Activated T-cell treated with anti-CD3 and anti-CD28 coated beads, Interleukin-2, amount 50 U/mL, for 4 hours (primary cell): ENCODE results near the gene SCAF8. TPM values are rescaled to one million over a fixed set of nuclear protein-coding genes. Genes with fewer than 3 reads are reported as not detected.

Experiments
- ATAC-seq, 2 donors: fragments of 200-7000 bp; cut with Tn5 transposase; one replicate each; pipeline ENCODE4 v1.10.0; 2021
- DNase-seq: peaks from one replicate; pipeline ENCODE4 v3.0.0-alpha.2; 2020
- H3K27me3 Mint-ChIP-seq: one replicate; pipeline ENCODE4 v1.8.0; 2021; ENCODE audit warnings: low read depth, mixed read lengths
- H3K36me3 Mint-ChIP-seq: one replicate; pipeline ENCODE4 v1.8.0; 2022; ENCODE audit warnings: mixed read lengths; ENCODE audit not compliant: insufficient read depth
- H3K4me1 Mint-ChIP-seq: one replicate; pipeline ENCODE4 v1.8.0; 2021; ENCODE audit warnings: low read depth, mixed read lengths
- H3K4me3 Mint-ChIP-seq: one replicate; pipeline ENCODE4 v1.8.0; 2021; ENCODE audit warnings: mild to moderate bottlenecking, moderate library complexity, mixed read lengths
- H3K9me3 Mint-ChIP-seq: one replicate; pipeline ENCODE4 v1.8.0; 2021; ENCODE audit warnings: mixed read lengths
- total RNA-seq, 3 donors: library from RNA; stranded (reverse); gene quantifications; one replicate each; pipeline ENCODE4 v1.2.1, GENCODE V29; 2021

Gene SCAF8
- total RNA-seq, 3 donors from 2014 or later = 39.1 to 43.4 (median 43.1) TPM

GRCh38 chr6:154821099-154821498 lies 87.9 kb downstream of the SCAF8 start:
- DNase-seq = no peak
- ATAC-seq = no peak
- peaks cover 10% of the 10 kb centered on the region for H3K4me1 Mint-ChIP-seq
- no peaks in the 10 kb centered on the region for H3K27me3 Mint-ChIP-seq
- no peak overlapping the region for H3K4me3 Mint-ChIP-seq
- no peaks in the 10 kb centered on the region for H3K9me3 Mint-ChIP-seq
- H3K36me3 Mint-ChIP-seq = peaks cover 56% of the 10 kb centered on the region

GRCh38 chr6:154821638-154822037 lies 88.4 kb downstream of the SCAF8 start:
- Mint-ChIP-seq H3K36me3 (peaks cover 51% of the 10 kb centered on the region), H3K27me3 (no peaks in the 10 kb centered on the region), H3K4me3 (no peak overlapping the region), H3K9me3 (no peaks in the 10 kb centered on the region), H3K4me1 (peaks cover 10% of the 10 kb centered on the region)
- DNase-seq (no peak), ATAC-seq (no peak)

GRCh38 chr6:154822947-154823558 lies 89.8 kb downstream of the SCAF8 start:
- H3K9me3 Mint-ChIP-seq = no peaks in the 10 kb centered on the region
- peaks cover 11% of the 10 kb centered on the region for H3K4me1 Mint-ChIP-seq
- no peak for ATAC-seq
- DNase-seq = no peak
- H3K36me3 Mint-ChIP-seq = peaks cover 49% of the 10 kb centered on the region
- H3K4me3 Mint-ChIP-seq = no peak overlapping the region
- H3K27me3 Mint-ChIP-seq = no peaks in the 10 kb centered on the region

DNA sequence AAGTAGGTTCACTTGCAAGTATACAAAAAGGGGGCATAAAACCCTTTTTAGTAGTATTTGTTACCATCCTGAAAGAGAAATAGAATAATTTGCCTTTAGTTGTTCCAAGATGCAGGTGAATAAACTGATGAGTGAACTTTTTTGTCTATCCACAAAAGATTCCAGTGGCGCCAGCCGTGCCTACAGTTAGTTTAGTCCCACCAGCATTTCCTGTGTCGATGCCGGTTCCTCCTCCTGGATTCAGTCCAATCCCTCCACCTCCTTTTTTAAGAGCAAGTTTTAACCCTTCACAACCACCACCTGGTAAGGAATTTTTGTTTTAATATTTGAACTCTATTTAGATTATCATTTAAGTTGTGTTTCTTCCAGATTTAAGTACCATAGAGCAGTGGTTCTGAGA lies 90.9 kb downstream of the SCAF8 start:
- ATAC-seq (no peak), DNase-seq (no peak)
- Mint-ChIP-seq H3K27me3 (no peaks in the 10 kb centered on the region), H3K36me3 (peaks cover 44% of the 10 kb centered on the region), H3K4me3 (no peak overlapping the region), H3K4me1 (peaks cover 11% of the 10 kb centered on the region), H3K9me3 (no peaks in the 10 kb centered on the region)

DNA sequence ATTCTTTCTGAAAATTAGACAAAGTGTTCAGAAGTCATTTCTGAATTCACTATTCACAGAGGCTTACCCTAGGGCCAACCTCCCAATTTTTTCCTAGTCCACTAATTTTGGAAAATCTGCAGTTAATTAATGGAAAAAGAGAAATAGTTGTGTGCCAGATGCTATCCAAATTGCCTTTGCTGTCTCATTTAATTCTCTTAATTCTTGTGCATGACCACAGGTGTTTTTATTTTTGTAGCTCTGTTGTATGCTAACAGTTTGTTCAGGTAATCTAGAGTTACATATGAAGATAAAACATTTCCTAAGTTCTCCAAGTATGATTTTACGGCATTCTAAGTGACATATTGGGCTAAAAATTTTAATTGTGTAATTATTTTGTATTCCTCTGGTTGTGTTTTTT lies 96.8 kb downstream of the SCAF8 start:
- Mint-ChIP-seq H3K36me3 (peaks cover 34% of the 10 kb centered on the region), H3K4me3 (no peak overlapping the region), H3K27me3 (no peaks in the 10 kb centered on the region), H3K4me1 (peaks cover 21% of the 10 kb centered on the region), H3K9me3 (no peaks in the 10 kb centered on the region)
- ATAC-seq = no peak
- no peak for DNase-seq

DNA sequence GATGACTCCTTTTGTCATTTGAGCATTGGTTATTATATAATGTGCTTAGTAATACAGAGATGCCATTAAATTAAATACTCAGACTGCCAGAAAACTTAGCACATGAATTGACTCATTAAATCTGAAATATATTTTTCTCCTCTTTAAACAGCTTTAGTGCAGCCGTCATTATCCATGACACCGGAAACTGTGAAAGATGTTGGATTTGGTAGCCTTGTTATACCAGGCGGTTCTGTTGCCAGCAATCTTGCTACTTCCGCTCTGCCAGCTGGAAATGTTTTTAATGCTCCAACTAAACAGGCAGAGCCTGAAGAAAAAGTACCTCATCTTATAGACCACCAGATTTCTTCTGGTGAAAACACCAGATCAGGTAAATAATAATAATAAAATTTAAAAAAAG lies 97.6 kb downstream of the SCAF8 start:
- Mint-ChIP-seq H3K27me3 (no peaks in the 10 kb centered on the region), H3K4me3 (no peak overlapping the region), H3K4me1 (peaks cover 25% of the 10 kb centered on the region), H3K36me3 (peaks cover 34% of the 10 kb centered on the region), H3K9me3 (no peaks in the 10 kb centered on the region)
- DNase-seq (no peak), ATAC-seq (no peak)

DNA sequence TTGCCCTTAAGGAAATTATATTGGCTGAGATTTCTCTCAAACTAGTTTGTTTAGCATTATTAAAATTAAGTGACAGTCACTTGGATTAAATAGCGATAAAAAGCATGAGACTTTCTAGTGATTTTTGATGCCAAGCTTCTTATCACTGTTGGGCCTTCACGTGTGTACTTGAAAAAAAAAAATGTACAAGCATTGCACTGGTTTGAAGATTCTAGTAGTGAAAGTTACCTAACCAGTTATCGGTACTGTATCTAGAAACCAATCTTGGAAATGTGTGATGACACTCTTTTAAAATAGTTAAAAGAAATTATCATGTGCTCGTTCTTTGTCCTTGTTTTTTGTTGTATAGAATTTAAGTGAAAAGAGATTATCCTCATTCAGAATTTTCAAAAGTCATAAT lies 102.1 kb downstream of the SCAF8 start:
- Mint-ChIP-seq H3K9me3 (no peaks in the 10 kb centered on the region), H3K4me1 (peaks cover 33% of the 10 kb centered on the region), H3K4me3 (no peak overlapping the region), H3K36me3 (peaks cover 25% of the 10 kb centered on the region), H3K27me3 (no peaks in the 10 kb centered on the region)
- no peak for DNase-seq
- no peak for ATAC-seq

DNA sequence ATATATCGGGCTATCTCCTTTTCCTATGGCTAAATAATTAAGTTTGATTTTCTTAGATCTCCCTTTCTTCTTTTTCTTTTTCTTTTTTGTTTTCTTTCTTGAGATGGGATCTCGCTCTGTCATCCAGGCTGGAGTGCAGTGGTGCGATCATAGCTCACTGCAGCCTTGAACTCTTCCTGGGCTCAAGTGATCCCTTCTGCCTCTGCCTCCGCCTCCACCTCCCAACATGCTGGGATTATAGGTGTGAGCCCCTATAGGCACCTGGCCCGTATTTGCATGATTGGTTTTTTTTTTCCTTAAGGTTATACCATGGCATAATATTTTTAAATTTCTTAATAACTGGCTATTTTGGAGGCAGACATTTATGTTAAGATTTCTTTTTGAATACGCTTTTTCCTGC lies 106.3 kb downstream of the SCAF8 start:
- Mint-ChIP-seq H3K36me3 (peaks cover 13% of the 10 kb centered on the region), H3K9me3 (no peaks in the 10 kb centered on the region), H3K27me3 (no peaks in the 10 kb centered on the region), H3K4me1 (peaks cover 28% of the 10 kb centered on the region), H3K4me3 (no peak overlapping the region)
- ATAC-seq (no peak), DNase-seq (no peak)

DNA sequence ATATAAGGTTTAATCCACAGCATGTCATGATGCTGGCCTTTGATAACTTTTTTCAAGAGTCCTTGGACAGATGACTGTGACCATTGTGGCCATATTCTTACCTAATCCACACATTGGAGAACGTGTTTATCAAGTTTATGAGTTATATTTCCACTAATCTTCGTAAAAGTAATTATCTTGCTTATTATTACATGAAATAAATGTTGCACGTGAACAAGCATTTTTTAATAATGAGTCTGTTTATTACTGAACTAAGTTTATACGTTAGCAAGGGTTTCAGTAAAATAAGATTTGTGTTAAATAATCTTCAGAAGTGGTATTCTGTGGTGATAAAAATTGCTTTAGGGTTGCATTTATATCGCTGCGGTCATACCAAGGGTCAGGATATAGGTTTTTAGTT lies 107.1 kb downstream of the SCAF8 start:
- Mint-ChIP-seq H3K36me3 (peaks cover 17% of the 10 kb centered on the region), H3K27me3 (no peaks in the 10 kb centered on the region), H3K4me1 (peaks cover 27% of the 10 kb centered on the region), H3K9me3 (no peaks in the 10 kb centered on the region), H3K4me3 (no peak overlapping the region)
- DNase-seq = no peak
- no peak for ATAC-seq

- H3K4me3 Mint-ChIP-seq = no peak overlapping the region
- no peak for DNase-seq
- no peaks in the 10 kb centered on the region for H3K9me3 Mint-ChIP-seq
- peaks cover 20% of the 10 kb centered on the region for H3K36me3 Mint-ChIP-seq
- peaks cover 27% of the 10 kb centered on the region for H3K4me1 Mint-ChIP-seq
- ATAC-seq = no peak
- no peaks in the 10 kb centered on the region for H3K27me3 Mint-ChIP-seq
These were observed 107.9 kb downstream of the SCAF8 start for GRCh38 chr6:154841109-154841508.

DNA sequence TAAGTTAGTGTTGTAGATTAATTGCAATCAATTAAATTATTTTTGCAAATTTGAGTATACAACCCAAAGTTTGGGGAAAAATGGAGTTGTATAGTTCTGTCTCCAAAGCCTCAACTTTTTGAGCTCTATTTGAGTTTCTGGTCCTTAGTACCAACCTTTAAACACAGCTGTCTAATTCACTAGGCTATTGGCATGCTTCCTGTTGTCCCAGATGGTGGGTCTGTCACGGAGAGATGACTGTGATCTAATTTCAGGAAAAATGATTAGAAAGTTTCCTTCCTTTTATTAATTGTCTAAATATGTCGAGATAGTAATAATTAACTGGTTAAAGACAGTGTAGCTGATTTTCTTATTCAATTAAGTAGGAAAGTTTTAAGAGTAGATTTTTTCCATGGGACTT lies 109.6 kb downstream of the SCAF8 start:
- DNase-seq = no peak
- no peak overlapping the region for H3K4me3 Mint-ChIP-seq
- H3K9me3 Mint-ChIP-seq = no peaks in the 10 kb centered on the region
- ATAC-seq = no peak
- H3K4me1 Mint-ChIP-seq = peaks cover 28% of the 10 kb centered on the region
- H3K36me3 Mint-ChIP-seq = peaks cover 24% of the 10 kb centered on the region
- H3K27me3 Mint-ChIP-seq = no peaks in the 10 kb centered on the region

- no peaks in the 10 kb centered on the region for H3K27me3 Mint-ChIP-seq
- peaks cover 30% of the 10 kb centered on the region for H3K4me1 Mint-ChIP-seq
- ATAC-seq = no peak
- no peak for DNase-seq
- peaks cover 27% of the 10 kb centered on the region for H3K36me3 Mint-ChIP-seq
- H3K4me3 Mint-ChIP-seq = no peak overlapping the region
- H3K9me3 Mint-ChIP-seq = no peaks in the 10 kb centered on the region
These were observed 114.1 kb downstream of the SCAF8 start for GRCh38 chr6:154847318-154847717.

GRCh38 chr6:154848580-154848979 lies 115.4 kb downstream of the SCAF8 start:
- no peak overlapping the region for H3K4me3 Mint-ChIP-seq

DNA sequence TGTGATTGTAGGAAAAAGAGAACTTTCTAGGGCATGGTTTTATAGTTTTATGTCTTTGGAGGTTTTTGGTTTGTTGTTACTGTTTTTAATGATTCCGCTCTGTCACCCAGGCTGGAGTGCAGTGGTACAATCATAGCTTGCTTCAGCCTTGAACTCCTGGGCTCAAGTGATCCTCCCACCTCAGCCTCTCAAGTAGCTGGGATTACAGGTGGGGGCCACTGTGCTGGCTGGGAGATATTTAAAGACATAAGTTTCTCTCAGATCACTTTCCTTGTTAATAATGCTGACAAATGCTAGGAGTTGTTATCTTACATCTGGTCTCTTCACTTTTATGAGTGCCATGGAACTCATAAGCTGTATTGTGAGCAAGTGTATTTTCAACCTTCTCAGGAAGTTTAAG lies 116.3 kb downstream of the SCAF8 start:
- H3K4me3 Mint-ChIP-seq = no peak overlapping the region
- H3K36me3 Mint-ChIP-seq = peaks cover 31% of the 10 kb centered on the region
- H3K9me3 Mint-ChIP-seq = no peaks in the 10 kb centered on the region
- H3K4me1 Mint-ChIP-seq = peaks cover 19% of the 10 kb centered on the region
- DNase-seq = no peak
- H3K27me3 Mint-ChIP-seq = no peaks in the 10 kb centered on the region
- no peak for ATAC-seq

More at GRCh38 chr6:154848580-154848979, 115.4 kb downstream of the SCAF8 start:
- no peak for DNase-seq
- ATAC-seq = no peak
- H3K9me3 Mint-ChIP-seq = no peaks in the 10 kb centered on the region
- H3K36me3 Mint-ChIP-seq = peaks cover 30% of the 10 kb centered on the region
- no peaks in the 10 kb centered on the region for H3K27me3 Mint-ChIP-seq
- H3K4me1 Mint-ChIP-seq = peaks cover 23% of the 10 kb centered on the region

GRCh38 chr6:154852687-154853086 lies 119.5 kb downstream of the SCAF8 start:
- Mint-ChIP-seq H3K4me1 (peaks cover 8% of the 10 kb centered on the region), H3K4me3 (no peak overlapping the region), H3K27me3 (no peaks in the 10 kb centered on the region), H3K36me3 (peaks cover 23% of the 10 kb centered on the region), H3K9me3 (no peaks in the 10 kb centered on the region)
- DNase-seq (no peak), ATAC-seq (no peak)

DNA sequence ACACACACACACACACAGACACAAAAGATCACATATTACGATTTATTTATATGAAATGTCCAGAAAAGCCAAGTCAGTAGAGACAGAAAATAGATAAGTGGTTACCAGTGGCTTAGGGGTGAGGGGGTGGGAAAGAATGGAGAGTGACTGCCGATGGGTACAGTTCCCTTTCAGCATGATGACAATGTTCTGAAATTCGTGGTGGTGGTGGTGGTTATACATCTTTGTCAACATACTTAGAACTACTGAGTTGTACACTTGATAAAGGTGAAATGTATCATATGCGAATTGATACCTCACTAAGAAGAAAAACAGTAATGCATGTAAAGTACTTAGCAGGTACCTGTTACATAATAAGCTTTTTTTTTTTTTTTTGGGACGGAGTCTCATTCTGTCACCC lies 124.3 kb downstream of the SCAF8 start:
- Mint-ChIP-seq H3K27me3 (no peaks in the 10 kb centered on the region), H3K9me3 (no peaks in the 10 kb centered on the region), H3K4me1 (no peaks in the 10 kb centered on the region), H3K36me3 (peaks cover 12% of the 10 kb centered on the region), H3K4me3 (no peak overlapping the region)
- no peak for DNase-seq
- peak in 1 of 2 donors; percentile 27 for ATAC-seq
